Liver (tissue), 9 donors: Measurements from ENCODE around the gene ACACB. TPM values are rescaled to one million over a fixed set of nuclear protein-coding genes. Genes with fewer than 3 reads are reported as not detected.

Experiments used
- DNase-seq: peaks from one replicate; pipeline ENCODE4 v3.0.0-alpha.2; 2017; ENCODE audit warnings: low spot score
- H3K27ac ChIP-seq, 2 donors: one replicate each; pipeline ENCODE4 v1.7.0; 2013; ENCODE audit warnings: inconsistent platforms in 2 of 2, low read length in 2 of 2, control low read depth in 1 of 2, low read depth in 1 of 2, mild to moderate bottlenecking in 1 of 2
- H3K27me3 ChIP-seq, 4 donors: one replicate each; pipeline versions ENCODE4 v1.6.1 to v1.7.0; 2013; ENCODE audit warnings: low read length in 3 of 4, inconsistent platforms in 1 of 4, mild to moderate bottlenecking in 1 of 4, moderate library complexity in 1 of 4; ENCODE audit not compliant: control insufficient read depth in 4 of 4, insufficient read depth in 4 of 4
- H3K36me3 ChIP-seq, 4 donors: one replicate each; pipeline versions ENCODE4 v1.6.1 to v1.7.0; 2013; ENCODE audit warnings: low read length in 3 of 4, mild to moderate bottlenecking in 3 of 4, low read depth in 1 of 4, moderate library complexity in 1 of 4; ENCODE audit not compliant: control insufficient read depth in 4 of 4, insufficient read depth in 3 of 4
- H3K4me1 ChIP-seq, 4 donors: one replicate each; pipeline versions ENCODE4 v1.6.1 to v1.7.0; 2013; ENCODE audit warnings: low read length in 3 of 4, mild to moderate bottlenecking in 3 of 4, moderate library complexity in 1 of 4; ENCODE audit not compliant: control insufficient read depth in 4 of 4, insufficient read depth in 4 of 4
- H3K4me3 ChIP-seq, 3 donors: one replicate each; pipeline versions ENCODE4 v1.6.1 to v1.7.0; 2013; ENCODE audit warnings: low read length in 3 of 3, control low read depth in 1 of 3, low read depth in 1 of 3, mild to moderate bottlenecking in 1 of 3
- H3K9ac ChIP-seq, 2 donors: one replicate each; pipeline ENCODE4 v1.7.0; 2013; ENCODE audit warnings: low read length in 2 of 2, mild to moderate bottlenecking in 2 of 2, moderate library complexity in 2 of 2, control low read depth in 1 of 2, low read depth in 1 of 2
- H3K9me3 ChIP-seq, 4 donors: one replicate each; pipeline versions ENCODE4 v1.6.1 to v1.7.0; 2013; ENCODE audit warnings: low read length in 3 of 4; ENCODE audit not compliant: control insufficient read depth in 4 of 4
- ATF3 ChIP-seq: IDR thresholded peaks from 2 replicates; pipeline ENCODE4 v1.6.1; 2016; ENCODE audit warnings: antibody characterized with exemption
- EGR1 ChIP-seq, 2 donors: IDR thresholded peaks; 2 replicates each; pipeline ENCODE4 v1.6.1; 2016 to 2018; ENCODE audit warnings: antibody characterized with exemption in 2 of 2, low read depth in 2 of 2
- FOXA1 ChIP-seq: IDR thresholded peaks from 2 replicates; pipeline ENCODE4 v1.6.1; 2016; ENCODE audit warnings: antibody characterized with exemption
- FOXA2 ChIP-seq: IDR thresholded peaks from 2 replicates; pipeline ENCODE4 v1.6.1; 2016; ENCODE audit warnings: antibody characterized with exemption
- GABPA ChIP-seq, 2 donors: IDR thresholded peaks in 1 of 2; conservative IDR thresholded peaks in 1 of 2; 2 replicates each; pipeline ENCODE4 v1.6.1; 2016; ENCODE audit warnings: antibody characterized with exemption in 2 of 2, mild to moderate bottlenecking in 1 of 2, moderate library complexity in 1 of 2
- HNF4A ChIP-seq, 2 donors: conservative IDR thresholded peaks; 2 replicates each; pipeline ENCODE4 v1.6.1; 2016; ENCODE audit warnings: antibody characterized with exemption in 2 of 2, mild to moderate bottlenecking in 2 of 2
- JUND ChIP-seq, 2 donors: IDR thresholded peaks; 2 replicates each; pipeline ENCODE4 v1.6.1; 2016; ENCODE audit warnings: antibody characterized with exemption in 2 of 2
- MAX ChIP-seq: IDR thresholded peaks from 2 replicates; pipeline ENCODE4 v1.6.1; 2016; ENCODE audit warnings: antibody characterized with exemption
- NR2F2 ChIP-seq: IDR thresholded peaks from 2 replicates; pipeline ENCODE4 v1.6.1; 2016; ENCODE audit warnings: antibody characterized with exemption
- RAD21 ChIP-seq, 2 donors: IDR thresholded peaks; 2 replicates each; pipeline ENCODE4 v1.6.1; 2016; ENCODE audit warnings: antibody characterized with exemption in 2 of 2, mild to moderate bottlenecking in 2 of 2
- REST ChIP-seq: IDR thresholded peaks from 2 replicates; pipeline ENCODE4 v1.6.1; 2016; ENCODE audit warnings: antibody characterized with exemption, mild to moderate bottlenecking
- RXRA ChIP-seq, 2 donors: IDR thresholded peaks; 2 replicates each; pipeline ENCODE4 v1.6.1; 2017 to 2018; ENCODE audit warnings: antibody characterized with exemption in 2 of 2, mild to moderate bottlenecking in 1 of 2
- SP1 ChIP-seq: IDR thresholded peaks from 2 replicates; pipeline ENCODE4 v1.6.1; 2018; ENCODE audit warnings: antibody characterized with exemption, mild to moderate bottlenecking
- YY1 ChIP-seq: IDR thresholded peaks from 2 replicates; pipeline ENCODE4 v1.6.1; 2016; ENCODE audit warnings: antibody characterized with exemption, mild to moderate bottlenecking
- WGBS: extraction: QIAGEN DNeasy Blood & Tissue Kit; methylation state at CpG from one replicate; pipeline ENCODE4 v1.1.7; 2013; 5-methylcytosine and 5-hydroxymethylcytosine counted together
- polyA plus RNA-seq, 2 donors: library from polyadenylated mRNA; stranded (reverse) in 1 of 2; unstranded in 1 of 2; fragments of 200-250 nt in 1 of 2; fragments of >200 nt in 1 of 2; fragmentation: Nextera tagmentation in 1 of 2; extraction: Ambion mirVana in 1 of 2; gene quantifications; one replicate each; pipeline versions ENCODE4 v1.2.1 to v1.2.3, GENCODE V29; 2013 to 2015
- total RNA-seq, 2 donors: library from RNA; depleted of rRNA; stranded (reverse); fragments of >200 nt; gene quantifications; one replicate each; pipeline ENCODE4 v1.2.3, GENCODE V29; 2014
- donor health status: healthy.
- donor health status: healthy.
- donor health status: healthy.
- donor health status: healthy.
- donor health status: healthy.

The ACACB gene
- total and polyA plus RNA-seq, 4 donors, result 12.9 to 288 (median 52.1) TPM

GRCh38 chr12:109126784-109127183 lies 10.4 kb downstream of the ACACB start:
- TF ChIP-seq FOXA2, result no peak
- TF ChIP-seq ATF3, result no peak
- TF ChIP-seq RAD21 (IDR thresholded peaks at IDR 0.05), result peak in 1 of 2 donors; percentile 42
- no peak for TF ChIP-seq YY1
- no peak for TF ChIP-seq NR2F2
- no peak for TF ChIP-seq GABPA (IDR thresholded peaks at IDR 0.05 in 1 of 2, conservative IDR thresholded peaks at IDR 0.05 in 1 of 2)
- peak; percentile 33 to 48 for TF ChIP-seq RXRA (IDR thresholded peaks at IDR 0.05)
- no peak for TF ChIP-seq FOXA1
- TF ChIP-seq SP1, result peak; percentile 28
- TF ChIP-seq JUND (IDR thresholded peaks at IDR 0.05), result no peak
- peak; percentile 26 for TF ChIP-seq MAX
- peak; percentile 22 to 29 for TF ChIP-seq HNF4A (conservative IDR thresholded peaks at IDR 0.05)
- TF ChIP-seq EGR1 (IDR thresholded peaks at IDR 0.05; ENCODE audit: low read depth in 2 of 2), result no peak
- DNase-seq, result no peak

GRCh38 chr12:109127533-109128242 lies 11.3 kb downstream of the ACACB start:
- Histone ChIP-seq H3K9ac (no peak overlapping the region), H3K27ac (peak overlapping the region; percentile 13 to 38)
- WGBS, result 74% methylated on average over 13 of the region's 13 CpGs

More at GRCh38 chr12:109126784-109127183, 10.4 kb downstream of the ACACB start:
- peak overlapping the region in 1 of 2 donors; percentile 38 for H3K27ac ChIP-seq
- peaks cover 0 to 2% (median 0%) of the 10 kb centered on the region in 4 donors for H3K36me3 ChIP-seq
- H3K27me3 ChIP-seq, result no peaks in the 10 kb centered on the region
- H3K9me3 ChIP-seq, result no peaks in the 10 kb centered on the region
- no peak overlapping the region for H3K4me3 ChIP-seq
- 29% methylated on average over 3 of the region's 3 CpGs for WGBS
- peak overlapping the region in 1 of 2 donors; percentile 9 for H3K9ac ChIP-seq
- H3K4me1 ChIP-seq, result peaks cover 7 to 49% (median 41%) of the 10 kb centered on the region in 4 donors

More at GRCh38 chr12:109127533-109128242, 11.3 kb downstream of the ACACB start:
- no peak overlapping the region for H3K4me3 ChIP-seq
- no peaks in the 10 kb centered on the region for H3K27me3 ChIP-seq
- H3K4me1 ChIP-seq, result peaks cover 7 to 51% (median 41%) of the 10 kb centered on the region in 4 donors
- TF ChIP-seq NR2F2 (no peak), REST (no peak), YY1 (no peak), FOXA2 (no peak), EGR1 (IDR thresholded peaks at IDR 0.05; ENCODE audit: low read depth in 2 of 2) (no peak), HNF4A (conservative IDR thresholded peaks at IDR 0.05) (peak in 1 of 2 donors; percentile 10), ATF3 (no peak)
- DNase-seq, result no peak
- no peaks in the 10 kb centered on the region for H3K9me3 ChIP-seq
- H3K36me3 ChIP-seq, result peaks cover 0 to 2% (median 0%) of the 10 kb centered on the region in 4 donors
